GM21786 (cell line): ENCODE data around the gene CCND3.

Experiments used
- ATAC-seq: cut with Tn5 transposase; IDR thresholded peaks from one replicate; pipeline ENCODE4 v1.9.1; 2021; ENCODE audit not compliant: unreplicated experiment

The CCND3 gene

GRCh38 chr6:41941280-41942066 lies at the start of gene CCND3:
CCND3 (minus strand) TSS chr6:41941808; CDS start chr6:41941649, 159 bp downstream.
- ATAC-seq: peak; percentile 84

DNA sequence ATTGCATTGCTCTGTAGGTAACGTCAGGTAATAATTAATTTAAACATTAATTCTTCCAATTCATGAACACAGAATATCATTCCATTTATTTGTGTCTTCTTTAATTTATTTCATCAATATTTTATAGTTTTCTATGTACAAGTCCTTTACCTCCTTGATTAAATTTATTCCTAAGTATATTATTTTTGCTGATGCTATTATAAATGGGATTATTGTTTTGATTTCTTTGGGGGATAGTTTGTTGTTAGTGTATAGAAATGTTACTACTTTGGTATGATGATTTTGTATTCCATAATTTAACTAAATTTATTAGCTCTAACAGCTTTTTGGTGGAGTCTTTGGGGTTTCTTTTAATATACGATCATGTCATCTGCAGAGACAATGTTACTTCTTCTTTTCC lies 44.7 kb upstream of the CCND3 start:
- no peak for ATAC-seq

GRCh38 chr6:41984623-41985022 lies 43.0 kb upstream of the CCND3 start:
- no peak for ATAC-seq

DNA sequence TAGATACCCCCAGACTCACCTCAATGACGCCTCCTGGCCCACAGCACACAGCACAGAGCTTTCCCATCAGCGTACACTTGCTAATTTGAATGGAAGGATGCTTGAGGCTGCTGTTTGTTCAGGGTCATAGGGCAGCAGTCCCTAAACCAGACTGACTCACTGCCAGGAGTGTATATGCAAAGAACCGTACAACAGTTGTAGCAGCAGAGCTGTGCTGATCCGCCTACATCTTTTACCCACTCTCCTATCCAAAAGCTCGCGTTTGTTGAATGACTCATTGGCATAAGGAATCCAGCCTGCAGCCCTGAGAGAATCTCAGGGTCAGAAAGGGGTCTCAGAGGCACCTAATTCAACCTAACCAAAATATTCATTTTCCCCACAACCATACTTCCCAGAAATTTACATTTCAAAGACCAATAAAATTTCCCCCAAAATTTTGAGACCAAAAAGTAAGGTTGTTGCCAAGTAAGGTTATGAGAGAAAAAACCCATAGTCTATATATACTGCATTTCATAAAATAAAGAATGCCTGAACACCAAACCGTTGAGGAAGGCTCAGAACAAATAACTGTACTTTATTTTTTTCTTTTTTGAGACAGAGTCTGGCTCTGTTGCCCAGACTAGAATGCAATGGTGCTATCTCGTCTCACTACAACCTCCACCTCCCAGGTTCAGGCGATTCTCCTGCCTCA lies 35.3 kb upstream of the CCND3 start:
- no peak for ATAC-seq

DNA sequence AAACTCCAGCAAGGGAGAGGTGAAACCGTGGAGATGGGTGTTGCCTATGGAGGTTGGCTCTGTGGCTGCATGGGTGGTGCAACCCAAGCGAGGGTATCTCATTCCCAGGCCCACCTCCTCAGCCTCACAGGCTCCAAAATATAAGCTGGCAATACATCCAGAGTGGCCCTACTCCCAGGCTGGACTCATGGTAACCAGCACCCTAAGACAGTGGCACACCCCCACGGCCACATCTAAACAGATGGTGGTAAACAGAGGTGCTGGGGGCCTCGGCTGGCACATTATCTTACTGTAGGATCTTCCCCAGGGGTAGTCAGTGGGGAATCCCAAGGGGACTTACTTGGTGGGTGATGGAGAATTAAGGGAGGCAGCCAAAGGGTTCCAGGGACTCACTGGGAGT lies 33.7 kb upstream of the CCND3 start:
- ATAC-seq: no peak

- no peak for ATAC-seq
Measured at GRCh38 chr6:41974281-41974825, 32.7 kb upstream of the CCND3 start.

- ATAC-seq: no peak
Measured at GRCh38 chr6:41972826-41973225, 31.2 kb upstream of the CCND3 start.

- no peak for ATAC-seq
Measured at GRCh38 chr6:41970436-41970846, 28.8 kb upstream of the CCND3 start.

DNA sequence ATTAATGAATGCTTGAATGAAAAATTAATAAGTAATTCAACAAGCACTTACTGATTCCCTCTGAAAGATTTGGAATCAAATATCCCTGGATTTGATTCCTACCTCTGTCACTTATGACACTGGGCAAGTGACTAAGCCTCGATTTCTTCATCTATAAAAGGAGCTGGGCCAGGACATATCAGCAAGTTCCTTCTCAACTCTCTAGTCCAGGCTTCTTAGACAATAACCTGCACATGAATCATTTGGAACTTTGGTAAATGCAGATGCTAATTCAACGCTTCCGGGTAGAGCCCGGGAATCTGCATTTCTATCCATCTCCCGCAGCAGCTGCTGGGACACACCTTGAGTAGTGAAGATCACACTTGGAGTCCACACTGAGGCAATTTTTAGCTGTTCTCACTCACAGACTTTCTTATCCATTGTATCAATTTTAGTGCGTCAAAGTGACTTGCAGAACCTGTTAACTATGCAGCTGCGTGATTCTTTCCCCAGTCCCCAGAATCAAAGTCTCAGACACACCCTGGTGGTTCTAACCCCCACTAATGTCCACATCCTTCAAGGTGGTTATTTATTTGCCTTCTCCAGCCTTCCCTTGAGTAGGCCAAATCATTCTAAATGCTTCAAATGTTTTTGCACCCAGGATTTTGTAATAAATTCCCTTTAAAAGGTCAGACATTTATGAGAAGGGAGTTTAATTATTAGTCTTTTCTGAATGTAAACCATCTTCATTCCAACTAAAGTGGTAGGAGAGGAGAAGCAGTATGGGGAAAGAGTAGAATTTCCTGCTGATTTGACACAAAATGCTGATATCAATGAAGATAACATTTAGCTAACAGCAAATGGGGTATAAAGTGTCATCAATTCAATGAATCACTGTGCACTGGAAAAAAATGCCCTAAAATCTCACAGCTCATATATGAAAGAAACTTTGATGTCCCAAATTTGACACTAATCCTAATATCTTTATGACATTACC lies 26.0 kb upstream of the CCND3 start:
- no peak for ATAC-seq

DNA sequence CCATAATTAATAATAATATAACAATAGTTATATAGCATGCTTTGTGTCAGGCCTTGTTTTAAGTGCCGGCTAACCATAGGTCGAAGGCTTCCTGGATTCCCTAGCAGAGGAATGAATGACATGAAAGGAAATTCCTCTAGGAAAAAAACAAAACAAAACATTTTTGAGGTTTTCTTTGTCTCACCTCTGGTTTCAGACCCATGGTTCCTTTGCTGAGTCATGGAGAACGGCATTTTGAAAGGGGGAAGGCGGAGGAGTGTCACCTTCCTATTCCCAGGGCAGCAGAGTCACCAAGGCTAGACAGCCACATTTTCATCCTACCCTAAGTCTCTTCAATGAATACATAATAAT lies 25.3 kb upstream of the CCND3 start:
- ATAC-seq: no peak

- no peak for ATAC-seq
Measured at GRCh38 chr6:41966214-41966920, 24.8 kb upstream of the CCND3 start.

DNA sequence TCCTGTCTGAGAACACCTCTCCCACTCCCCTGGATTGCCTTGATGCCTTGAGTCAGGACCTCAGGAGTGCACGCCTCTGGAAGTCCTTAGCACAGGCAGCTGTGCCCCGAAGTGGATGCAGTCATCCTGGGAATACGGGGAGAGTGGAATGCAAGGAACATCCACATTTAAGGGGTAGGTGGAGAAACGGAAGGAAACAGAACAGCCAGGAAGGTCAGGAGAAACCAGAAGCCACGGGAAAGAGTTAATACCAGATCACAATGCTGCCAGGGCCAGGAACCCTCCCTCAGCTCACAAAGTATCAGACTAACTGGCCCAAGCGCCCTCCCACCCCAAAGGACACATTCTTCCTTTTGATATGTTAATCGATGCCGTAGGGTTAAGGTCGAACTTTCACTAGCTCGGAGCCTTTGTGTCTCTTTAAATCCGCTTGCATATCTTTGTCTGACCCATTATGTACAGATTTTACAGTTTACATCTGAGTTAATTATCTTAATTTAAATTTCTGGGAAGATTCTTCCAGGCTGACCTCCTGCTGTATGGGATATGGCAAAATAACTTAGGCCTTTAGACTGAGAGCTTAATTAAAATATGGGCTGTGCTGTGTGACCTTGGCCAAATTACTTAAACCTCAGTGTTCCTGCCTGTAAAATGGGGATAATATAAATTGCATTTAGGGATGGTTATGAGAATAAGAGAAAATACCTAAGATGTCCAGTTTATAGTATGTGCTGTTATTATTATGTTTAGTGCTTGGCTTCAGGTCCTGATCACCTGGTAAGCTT lies 24.0 kb upstream of the CCND3 start:
- ATAC-seq: no peak

DNA sequence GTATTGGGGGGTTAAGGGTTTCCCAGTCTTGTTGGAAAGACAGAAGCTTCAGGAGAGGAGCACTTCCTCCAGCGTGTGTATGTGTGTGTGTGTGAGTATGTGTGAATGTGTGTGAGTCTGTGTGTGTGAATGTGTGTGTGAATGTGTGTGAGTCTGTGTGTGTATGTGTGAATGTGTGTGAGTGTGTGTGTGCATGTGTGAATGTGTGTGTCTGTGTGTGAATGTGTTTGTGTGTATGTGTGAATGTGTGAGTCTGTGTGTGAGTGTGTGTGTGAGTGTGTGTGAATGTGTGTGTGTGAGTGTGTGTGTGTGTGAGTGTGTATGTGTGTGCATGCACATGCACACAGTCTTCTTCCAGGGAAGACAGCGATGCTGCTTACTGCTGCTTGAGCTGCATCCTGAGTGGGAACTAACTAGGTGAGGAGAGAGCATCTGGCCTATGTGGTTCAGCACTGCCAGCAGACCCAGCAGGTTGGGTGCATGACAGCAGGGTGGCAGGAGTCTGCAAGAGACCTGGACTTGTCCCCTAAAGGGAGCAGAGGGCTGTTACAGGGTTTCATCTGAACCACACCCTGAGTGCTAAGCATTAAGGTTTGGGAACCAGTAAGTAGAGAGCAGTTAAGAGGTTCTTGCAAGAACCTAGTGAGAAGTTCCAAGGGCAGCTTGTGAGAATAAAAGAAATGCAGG lies 22.7 kb upstream of the CCND3 start:
- no peak for ATAC-seq

DNA sequence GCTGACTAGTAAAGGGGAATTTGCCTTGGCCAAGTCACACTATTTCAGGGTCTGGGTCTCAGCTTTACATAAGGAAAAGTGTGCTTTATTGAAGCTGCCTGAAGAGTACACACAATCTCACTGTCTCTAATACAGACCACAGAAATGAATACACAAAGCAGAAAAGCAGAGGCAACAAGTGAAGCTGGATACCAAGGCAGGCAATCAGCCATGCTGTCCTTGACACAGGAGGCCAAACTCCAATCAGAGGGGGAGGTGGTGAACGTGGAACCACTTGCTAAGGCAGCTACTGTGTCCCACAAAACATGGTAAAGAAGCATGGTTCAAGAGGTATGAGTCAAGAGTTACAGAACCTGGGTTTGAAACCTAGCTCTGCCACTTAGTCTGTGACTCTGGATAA lies 21.8 kb upstream of the CCND3 start:
- no peak for ATAC-seq

GRCh38 chr6:41960028-41960427 lies 18.4 kb upstream of the CCND3 start:
- ATAC-seq: no peak

DNA sequence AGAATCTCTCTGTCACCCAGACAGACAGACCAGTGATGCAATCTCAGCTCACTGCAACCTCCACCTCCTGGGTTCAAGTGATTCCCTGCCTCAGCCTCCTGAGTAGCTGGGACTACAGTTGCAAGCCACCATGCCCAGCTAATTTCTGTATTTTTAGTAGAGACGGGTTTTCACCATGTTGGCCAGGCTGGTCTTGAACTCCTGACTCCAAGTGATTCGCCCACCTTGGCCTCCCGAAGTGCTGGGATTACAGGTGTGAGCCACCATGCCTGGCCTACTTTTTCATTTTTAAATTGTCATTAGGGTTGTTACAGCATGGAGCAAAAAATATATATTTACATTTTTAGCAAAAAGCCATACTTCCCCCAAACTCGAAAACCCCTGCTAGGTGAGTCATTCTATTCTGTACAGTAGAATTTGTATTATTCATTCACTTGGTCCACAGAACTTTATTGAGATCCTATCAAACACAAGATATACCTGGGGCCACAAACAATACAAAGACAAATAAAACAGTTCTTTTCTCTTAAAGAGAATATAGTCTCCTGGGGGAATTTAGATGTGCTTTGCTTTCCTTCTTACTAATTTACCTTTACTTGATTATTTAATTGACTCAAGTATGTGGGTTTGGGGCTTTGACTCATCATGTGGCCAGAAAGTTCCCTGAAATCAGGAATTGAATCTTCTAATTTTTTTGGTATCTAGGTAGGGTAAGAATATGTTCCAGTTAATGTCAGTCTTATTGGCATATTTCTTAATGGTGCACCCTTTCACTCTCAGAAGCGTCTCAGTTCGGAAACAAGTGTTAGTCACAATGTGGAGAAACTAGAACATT lies 16.6 kb upstream of the CCND3 start:
- ATAC-seq: no peak

DNA sequence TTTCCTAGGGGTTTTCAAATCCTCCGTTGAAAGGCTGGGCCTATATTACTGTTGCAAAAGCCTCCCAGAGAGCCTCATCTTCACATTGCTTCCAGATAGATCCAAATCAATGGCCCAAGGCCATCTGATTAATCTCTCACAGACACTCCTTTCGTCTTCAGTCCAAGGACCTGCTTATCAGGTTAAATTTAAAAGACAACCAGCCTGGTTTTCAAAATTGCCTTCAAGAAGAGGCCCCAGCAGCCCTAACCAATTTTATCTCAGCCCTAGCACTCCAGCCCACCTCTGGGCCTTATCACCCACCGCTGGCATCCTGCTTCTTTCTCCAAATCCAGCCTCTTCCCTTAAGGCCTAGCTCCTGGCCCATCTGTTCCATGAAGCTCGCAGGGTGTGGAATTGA lies 15.5 kb upstream of the CCND3 start:
- ATAC-seq: no peak

DNA sequence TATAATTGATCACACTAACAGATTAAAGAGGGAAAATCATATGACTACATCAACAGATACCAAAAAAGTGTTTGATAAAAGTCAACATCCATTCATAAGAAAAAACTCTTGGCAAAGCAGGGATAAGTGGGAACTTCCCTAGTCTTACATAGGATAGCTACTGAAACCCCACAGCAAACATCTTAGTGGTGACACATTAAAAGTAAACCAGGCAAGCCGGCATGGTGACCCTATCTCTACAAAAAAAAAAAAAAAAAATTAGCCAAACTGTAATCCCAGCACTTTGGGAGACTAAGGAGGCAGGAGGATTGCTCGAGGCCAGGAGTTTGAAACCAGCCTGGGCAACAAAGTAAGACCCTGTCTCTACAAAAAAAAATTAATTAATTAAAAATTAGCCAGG lies 13.8 kb upstream of the CCND3 start:
- ATAC-seq: no peak
